ENCODE data around the gene RICTOR. TPM values are rescaled to one million over a fixed set of nuclear protein-coding genes. Genes with fewer than 3 reads are reported as not detected.
A peak's percentile ranks its signal among the peaks of the same experiment; 100 is the strongest.

Gene RICTOR
- total and polyA plus RNA-seq, 2 of the 4 experiments (the other 2 are of a cell fraction), result 4.1 to 35.7 TPM

DNA sequence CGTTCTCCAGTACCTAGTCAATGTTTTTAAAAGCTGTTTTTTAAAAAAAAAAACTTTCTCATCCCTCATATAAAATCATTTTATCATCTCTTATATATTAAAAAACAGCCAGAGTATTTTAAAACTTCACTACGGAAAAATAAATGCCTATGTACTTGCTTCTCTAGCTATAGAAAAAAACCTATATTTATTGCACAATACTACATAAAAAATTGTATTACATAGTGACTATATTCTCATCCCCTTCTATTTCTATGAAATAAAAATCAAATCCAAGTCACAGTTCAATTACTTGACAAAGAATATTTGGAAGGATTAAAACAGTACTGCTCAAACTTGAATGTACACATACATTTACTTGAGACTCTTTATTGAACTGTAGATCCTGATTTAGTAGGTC lies 56.7 kb downstream of the RICTOR start:
- CTCF ChIA-PET, result interaction anchor here (0.7 kb wide), 1 partner anchor 635 kb away, joined by 10 read pairs; no protein-coding TSS in a partner anchor

More for the DNA sequence above, 56.7 kb downstream of the RICTOR start:
- Histone ChIP-seq H3K4me3 (ENCODE audit: insufficient read depth, low read depth, low read length) (no peak overlapping the region), H3K9ac (ENCODE audit: low read depth, low read length) (no peak overlapping the region), H4K91ac (ENCODE audit: insufficient read depth, low read depth, low read length) (no peak overlapping the region), H3K14ac (replicated peaks; ENCODE audit: low read depth, low read length) (no peak overlapping the region), H3K27me3 (ENCODE audit: control insufficient read depth, insufficient read depth, low read length) (no peaks in the 10 kb centered on the region), H4K8ac (ENCODE audit: low read depth in 2 of 2, low read length in 2 of 2) (no peak overlapping the region), H3K79me1 (ENCODE audit: low read depth in 1 of 2, low read length in 2 of 2) (peaks cover 27 to 55% of the 10 kb centered on the region in 2 experiments), H3K18ac (ENCODE audit: low read depth, low read length) (no peak overlapping the region), H3K4me1 (ENCODE audit: control insufficient read depth, insufficient read depth, low read length) (peaks cover 10% of the 10 kb centered on the region), H3K36me3 (ENCODE audit: control insufficient read depth, insufficient read depth, low read length) (no peaks in the 10 kb centered on the region; the same call in 1 of the 2 replicates), H3K27ac (ENCODE audit: insufficient read depth, low read length) (no peak overlapping the region), H2AK5ac (ENCODE audit: low read depth, low read length) (no peak overlapping the region), H2AFZ (replicated peaks; ENCODE audit: low read length, poor library complexity) (no peak overlapping the region), H2BK5ac (ENCODE audit: low read depth, low read length, poor library complexity, severe bottlenecking) (peak overlapping the region; percentile 95), H2BK120ac (ENCODE audit: low read depth, low read length) (no peak overlapping the region), H2BK15ac (ENCODE audit: low read depth, low read length) (no peak overlapping the region), H3K4ac (ENCODE audit: low read depth, low read length) (no peak overlapping the region), H3K9me1 (ENCODE audit: insufficient read depth, low read length) (no peaks in the 10 kb centered on the region; the same call in 1 of the 2 replicates), H2AK9ac (replicated peaks; ENCODE audit: low read depth, low read length, poor library complexity) (no peak overlapping the region), H4K5ac (ENCODE audit: low read depth, low read length) (no peak overlapping the region), H4K20me1 (ENCODE audit: insufficient read depth, low read length) (peaks cover 7% of the 10 kb centered on the region; the same call in 1 of the 2 replicates), H3K9me3 (ENCODE audit: control insufficient read depth, insufficient read depth, low read length) (no peaks in the 10 kb centered on the region), H3K4me2 (ENCODE audit: low read depth, low read length) (no peak overlapping the region), H2BK20ac (ENCODE audit: low read depth, low read length) (no peak overlapping the region), H3K23ac (ENCODE audit: low read depth, low read length) (no peak overlapping the region), H3K56ac (ENCODE audit: extremely low read depth, insufficient read depth, low read length) (no peak overlapping the region)
- no peak for DNase-seq
- in situ Hi-C loops (cut with MboI; ENCODE audit: low sequenced_read_pairs) (no loop called here), dilution Hi-C loops (cut with HindIII; ENCODE audit: low sequenced_read_pairs, unreplicated experiment) (no loop called here), intact Hi-C loops (cut with micrococcal nuclease) (no loop called here)
- ATAC-seq (ENCODE audit: low read depth), result no peak
- no TSS peak for BruUV-seq (replicated peaks)
- no peak for TF ChIP-seq MAFK (IDR thresholded peaks at IDR 0.05; ENCODE audit: low read depth, low read length)
- TF ChIP-seq POLR2A (IDR thresholded peaks at IDR 0.05; ENCODE audit: low read depth, low read length), result no peak
- no peak for TF ChIP-seq RCOR1 (IDR thresholded peaks at IDR 0.05; ENCODE audit: insufficient replicate concordance, low read length)
- TF ChIP-seq CTCF (conservative IDR thresholded peaks at IDR 0.05; ENCODE audit: low read depth, low read length), result no peak
- peak; percentile 64 for TF ChIP-seq CEBPB (IDR thresholded peaks at IDR 0.05; ENCODE audit: low read depth, low read length)
- no CpG with 5 or more reads among the region's 2 CpGs for WGBS, 2 experiments (ENCODE audit: extremely low coverage in 2 of 2, insufficient read length in 1 of 2)
- POLR2A ChIA-PET (ENCODE audit: unreplicated experiment), result no interaction called here
